HG02970 (cell line): ENCODE data around the gene CEMIP.
"Not testable (repeated sequence)": the region's sequence is repeated elsewhere in the genome, so short reads cannot be mapped to it uniquely, and the experiment has no call there.

ENCODE experiments used
- ATAC-seq: cut with Tn5 transposase; IDR thresholded peaks from one replicate; pipeline ENCODE4 v1.9.1; 2021; ENCODE audit warnings: mild to moderate bottlenecking, moderate library complexity, moderate number of reproducible peaks; ENCODE audit not compliant: unreplicated experiment, low FRiP score

Gene CEMIP

GRCh38 chr15:80942746-80943565, 163.8 kb downstream of the CEMIP start:
- ATAC-seq, result no peak

GRCh38 chr15:80944818-80945217, 165.6 kb downstream of the CEMIP start:
- no peak for ATAC-seq

GRCh38 chr15:80945605-80946004, 166.4 kb downstream of the CEMIP start:
- ATAC-seq, result no peak

- no peak for ATAC-seq
These were observed 167.4 kb downstream of the CEMIP start for GRCh38 chr15:80946576-80946975.

GRCh38 chr15:80948651-80949292, 169.6 kb downstream of the CEMIP start:
- ATAC-seq, result no peak

- no peak for ATAC-seq
These were observed 170.6 kb downstream of the CEMIP start for GRCh38 chr15:80949756-80950155.

GRCh38 chr15:80950291-80951078, 171.3 kb downstream of the CEMIP start:
- no peak for ATAC-seq

GRCh38 chr15:80951941-80952340, 172.8 kb downstream of the CEMIP start:
- ATAC-seq, result no peak

- ATAC-seq, result no peak
These were observed 174.1 kb downstream of the CEMIP start for GRCh38 chr15:80953001-80953952.

- ATAC-seq, result no peak
These were observed 175.0 kb downstream of the CEMIP start for GRCh38 chr15:80953953-80954778.

GRCh38 chr15:80955571-80956452, 176.6 kb downstream of the CEMIP start:
- not testable (repeated sequence) for ATAC-seq

- no peak for ATAC-seq
These were observed 178.4 kb downstream of the CEMIP start for GRCh38 chr15:80957556-80957955.

GRCh38 chr15:80957976-80958375, 178.8 kb downstream of the CEMIP start:
- ATAC-seq, result no peak

GRCh38 chr15:80958818-80959495, 179.8 kb downstream of the CEMIP start:
- ATAC-seq, result no peak

GRCh38 chr15:80965454-80965853, 186.3 kb downstream of the CEMIP start:
- ATAC-seq, result not testable (repeated sequence)

- no peak for ATAC-seq
These were observed 187.4 kb downstream of the CEMIP start for GRCh38 chr15:80966431-80967197.

- ATAC-seq, result no peak
These were observed 188.3 kb downstream of the CEMIP start for GRCh38 chr15:80967451-80967850.
